Cardiac fibroblast (primary cell): Measurements from ENCODE around the gene EID2B.

Experiments
- DNase-seq, 2 donors: peaks; one replicate each; pipeline versions ENCODE4 v3.0.0 to v3.0.0-alpha.2; 2010; ENCODE audit warnings: low read depth in 2 of 2
- H3K4me3 ChIP-seq, 2 donors: replicated peaks in 1 of 2; 1 replicate in 1 of 2; 2 replicates in 1 of 2; pipeline ENCODE4 v1.5.1; 2011; ENCODE audit warnings: low read depth in 2 of 2, low read length in 2 of 2, mild to moderate bottlenecking in 2 of 2, moderate library complexity in 1 of 2
- TF ChIP-seq, protein P1 (sequence below): IDR thresholded peaks from one replicate; pipeline ENCODE4 v1.5.1; 2011; ENCODE audit warnings: low read depth, mild to moderate bottlenecking, low read length, inconsistent platforms

EID2B gene

GRCh38 chr19:39506598-39506943 lies 26.1 kb downstream of the EID2B start:
- H3K4me3 ChIP-seq: peak overlapping the region in 1 of 2 donors; percentile 51
- TF ChIP-seq, protein P1, sequence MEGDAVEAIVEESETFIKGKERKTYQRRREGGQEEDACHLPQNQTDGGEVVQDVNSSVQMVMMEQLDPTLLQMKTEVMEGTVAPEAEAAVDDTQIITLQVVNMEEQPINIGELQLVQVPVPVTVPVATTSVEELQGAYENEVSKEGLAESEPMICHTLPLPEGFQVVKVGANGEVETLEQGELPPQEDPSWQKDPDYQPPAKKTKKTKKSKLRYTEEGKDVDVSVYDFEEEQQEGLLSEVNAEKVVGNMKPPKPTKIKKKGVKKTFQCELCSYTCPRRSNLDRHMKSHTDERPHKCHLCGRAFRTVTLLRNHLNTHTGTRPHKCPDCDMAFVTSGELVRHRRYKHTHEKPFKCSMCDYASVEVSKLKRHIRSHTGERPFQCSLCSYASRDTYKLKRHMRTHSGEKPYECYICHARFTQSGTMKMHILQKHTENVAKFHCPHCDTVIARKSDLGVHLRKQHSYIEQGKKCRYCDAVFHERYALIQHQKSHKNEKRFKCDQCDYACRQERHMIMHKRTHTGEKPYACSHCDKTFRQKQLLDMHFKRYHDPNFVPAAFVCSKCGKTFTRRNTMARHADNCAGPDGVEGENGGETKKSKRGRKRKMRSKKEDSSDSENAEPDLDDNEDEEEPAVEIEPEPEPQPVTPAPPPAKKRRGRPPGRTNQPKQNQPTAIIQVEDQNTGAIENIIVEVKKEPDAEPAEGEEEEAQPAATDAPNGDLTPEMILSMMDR: no peak
- DNase-seq: no peak

DNA sequence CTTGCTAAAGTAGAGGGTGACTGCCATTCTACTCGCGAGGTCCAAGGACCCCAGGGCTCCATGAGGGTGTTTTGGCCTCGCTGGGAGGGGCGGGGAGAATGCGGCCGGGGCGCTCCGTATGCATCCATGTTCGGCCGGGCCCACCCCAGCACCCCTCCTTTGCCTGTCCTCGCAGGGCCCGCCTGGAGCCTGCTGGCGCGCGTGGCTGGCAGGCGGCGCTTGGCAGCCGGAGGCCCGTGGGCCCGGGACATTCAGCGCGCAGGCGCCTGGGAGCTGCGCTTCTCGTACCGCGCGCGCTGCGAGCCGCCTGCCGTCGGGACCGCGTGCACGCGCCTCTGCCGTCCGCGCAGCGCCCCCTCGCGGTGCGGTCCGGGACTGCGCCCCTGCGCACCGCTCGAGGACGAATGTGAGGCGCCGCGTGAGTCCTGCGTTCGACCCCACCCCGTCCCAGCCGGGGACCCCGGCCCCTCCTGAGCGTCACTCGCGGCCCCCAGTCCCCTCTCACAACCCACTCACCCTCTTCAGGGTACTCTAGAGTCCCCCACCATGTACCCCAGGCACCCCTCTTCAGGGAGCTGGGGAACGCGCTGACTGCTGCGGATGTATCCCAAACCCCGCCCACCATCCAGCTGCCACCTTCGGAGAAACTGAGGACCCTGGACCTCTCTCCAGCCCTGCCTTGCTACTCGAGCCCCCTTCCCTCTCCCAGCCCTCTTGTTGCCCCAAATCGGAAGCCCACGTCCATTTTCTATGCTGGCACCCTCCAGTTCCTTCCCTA lies 29.8 kb downstream of the EID2B start:
- TF ChIP-seq, protein P1: peak; percentile 26
- no peak overlapping the region for H3K4me3 ChIP-seq
- DNase-seq: peak; percentile 74 to 79

DNA sequence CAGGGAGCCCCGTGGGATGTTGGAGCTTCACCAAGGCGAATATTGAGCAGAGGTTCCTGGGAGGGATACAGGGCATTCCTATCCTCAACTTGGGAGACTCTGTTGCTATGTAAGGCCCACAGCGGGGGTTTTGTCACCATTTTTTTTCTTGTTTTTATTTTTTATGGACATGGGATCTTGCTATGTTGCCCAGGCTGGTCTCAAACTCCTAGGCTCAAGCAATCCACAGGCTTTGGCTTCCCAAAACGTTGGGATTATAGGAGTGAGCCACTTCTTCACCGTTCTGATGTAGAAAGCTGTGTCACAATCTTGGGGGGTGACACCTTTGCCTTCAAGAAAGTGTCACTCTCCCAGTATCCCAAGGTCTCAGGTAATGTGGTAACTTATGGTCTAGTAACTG lies 31.3 kb downstream of the EID2B start:
- H3K4me3 ChIP-seq: no peak overlapping the region
- no peak for DNase-seq
- TF ChIP-seq, protein P1: no peak

DNA sequence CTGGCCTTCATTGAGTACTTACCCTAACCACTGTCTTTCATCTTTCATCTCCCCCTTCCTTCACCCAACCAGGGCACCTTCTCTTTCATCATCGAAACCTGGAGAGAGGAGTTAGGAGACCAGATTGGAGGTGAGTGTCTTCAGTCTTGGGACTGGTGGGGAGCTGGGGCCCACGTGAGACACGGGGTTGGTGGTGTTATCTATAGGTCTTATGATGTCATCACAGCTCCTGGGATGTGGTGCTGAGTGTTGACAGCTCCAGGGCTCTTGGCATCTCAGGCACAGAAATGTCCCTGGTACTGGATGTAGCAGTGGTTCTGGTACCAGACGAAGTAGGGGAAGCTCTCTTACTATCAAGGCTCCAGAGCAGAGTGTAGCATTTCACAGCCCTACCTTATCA lies 32.1 kb downstream of the EID2B start:
- no peak for DNase-seq
- H3K4me3 ChIP-seq: no peak overlapping the region
- TF ChIP-seq, protein P1: no peak

DNA sequence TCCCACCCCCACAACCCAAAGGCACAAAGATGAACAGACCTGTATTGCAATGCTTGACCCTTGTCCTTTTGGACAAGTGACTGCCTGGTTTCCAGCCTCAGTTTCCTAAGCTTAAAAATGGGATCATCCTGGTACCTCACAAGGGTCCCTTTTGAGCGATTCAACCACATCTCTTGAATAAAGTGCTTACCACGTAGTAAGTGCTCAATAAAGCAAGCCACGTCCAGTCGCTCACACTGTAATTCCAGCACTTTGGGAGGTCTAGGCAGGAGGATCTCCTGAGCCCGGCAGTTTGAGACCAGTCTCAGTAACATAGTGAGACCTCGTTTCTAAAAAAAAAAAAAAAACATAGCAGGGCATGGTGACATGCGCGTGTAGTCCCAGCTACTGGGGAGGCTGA lies 32.7 kb downstream of the EID2B start:
- H3K4me3 ChIP-seq: no peak overlapping the region
- no peak for DNase-seq
- TF ChIP-seq, protein P1: no peak

DNA sequence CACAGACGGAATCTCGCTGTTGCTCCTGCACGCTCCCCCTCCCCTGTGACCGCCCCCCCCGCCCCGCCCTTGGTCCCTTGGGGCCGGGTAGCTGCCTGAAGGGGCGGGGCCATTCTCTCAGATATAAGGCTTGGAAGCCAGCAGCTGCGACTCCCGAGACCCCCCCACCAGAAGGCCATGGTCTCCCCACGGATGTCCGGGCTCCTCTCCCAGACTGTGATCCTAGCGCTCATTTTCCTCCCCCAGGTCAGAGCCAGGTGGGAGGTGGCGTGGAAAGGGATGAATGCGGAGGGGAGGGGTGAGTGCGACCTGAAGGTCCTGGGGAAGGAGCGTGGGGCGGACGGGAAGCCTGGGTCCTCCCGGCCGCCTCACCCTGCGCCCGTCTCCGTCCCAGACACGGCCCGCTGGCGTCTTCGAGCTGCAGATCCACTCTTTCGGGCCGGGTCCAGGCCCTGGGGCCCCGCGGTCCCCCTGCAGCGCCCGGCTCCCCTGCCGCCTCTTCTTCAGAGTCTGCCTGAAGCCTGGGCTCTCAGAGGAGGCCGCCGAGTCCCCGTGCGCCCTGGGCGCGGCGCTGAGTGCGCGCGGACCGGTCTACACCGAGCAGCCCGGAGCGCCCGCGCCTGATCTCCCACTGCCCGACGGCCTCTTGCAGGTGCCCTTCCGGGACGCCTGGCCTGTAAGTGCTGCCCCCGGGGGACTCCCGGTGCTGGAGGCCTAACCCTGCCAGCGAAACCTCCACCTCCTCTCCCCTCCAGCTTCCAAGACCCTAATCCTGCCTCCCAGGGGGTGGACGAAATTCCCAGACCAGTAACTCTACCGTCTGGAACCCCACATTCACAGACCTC lies 33.6 kb downstream of the EID2B start, which contains the start of gene DLL3:
TSS of gene DLL3 (plus strand) at position 150 of the 845 bp plus-strand sequence. CDS start at position 178, 28 bp downstream.
- peak in 1 of 2 donors; percentile 13 for DNase-seq
- no peak within 1 kb of the TSS for H3K4me3 ChIP-seq
- TF ChIP-seq, protein P1: no peak
